Skeletal muscle satellite cell (primary cell): ENCODE results near the gene TRABD.

Source experiments
- H3K27me3 ChIP-seq: 2 replicates; pipeline ENCODE4 v1.7.0; 2013; ENCODE audit warnings: low read length; ENCODE audit not compliant: control insufficient read depth, insufficient read depth
- H3K36me3 ChIP-seq: 2 replicates; pipeline ENCODE4 v1.7.0; 2013; ENCODE audit warnings: mild to moderate bottlenecking, control low read depth, low read length; ENCODE audit not compliant: insufficient read depth
- H3K4me1 ChIP-seq: 2 replicates; pipeline ENCODE4 v1.7.0; 2013; ENCODE audit warnings: low read length; ENCODE audit not compliant: control insufficient read depth, insufficient read depth
- H3K4me2 ChIP-seq: 2 replicates; pipeline ENCODE4 v1.7.0; 2013; ENCODE audit warnings: mild to moderate bottlenecking, low read length
- H3K4me3 ChIP-seq: 2 replicates; pipeline ENCODE4 v1.7.0; 2013; ENCODE audit warnings: low read length
- H3K9ac ChIP-seq: 2 replicates; pipeline ENCODE4 v1.7.0; 2013; ENCODE audit warnings: mild to moderate bottlenecking, low read depth, low read length, moderate library complexity
- H3K9me3 ChIP-seq: replicated peaks from 2 replicates; pipeline ENCODE4 v1.7.0; 2013; ENCODE audit warnings: mild to moderate bottlenecking, control low read depth, low read length

Gene TRABD

GRCh38 chr22:50177537-50178470 lies 7.9 kb upstream of the TRABD start:
- no peaks in the 10 kb centered on the region for H3K36me3 ChIP-seq
- no peak overlapping the region for H3K4me2 ChIP-seq
- no peaks in the 10 kb centered on the region for H3K9me3 ChIP-seq
- H3K9ac ChIP-seq: no peak overlapping the region
- no peak overlapping the region for H3K4me3 ChIP-seq
- peaks cover 3% of the 10 kb centered on the region for H3K27me3 ChIP-seq
- no peaks in the 10 kb centered on the region for H3K4me1 ChIP-seq

DNA sequence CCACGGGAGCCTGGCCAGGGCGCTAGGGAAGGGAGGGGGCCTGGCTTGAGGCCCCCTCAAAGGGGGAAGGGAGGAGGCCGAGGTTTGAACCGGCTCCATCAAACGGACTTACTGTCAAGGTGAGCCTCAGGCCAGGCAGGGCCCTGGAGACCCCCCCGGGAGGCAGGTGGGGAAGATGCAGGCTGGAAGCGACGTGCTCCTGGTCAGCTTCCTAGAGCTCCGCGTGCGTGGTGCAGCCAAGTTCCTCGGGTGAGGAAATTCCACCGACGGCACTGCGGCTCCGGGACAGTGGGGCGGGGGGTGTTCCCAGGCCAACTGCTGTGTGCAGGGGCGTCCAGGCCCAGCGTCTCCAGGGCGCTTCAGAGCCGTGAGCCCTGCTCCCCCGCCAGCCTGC lies 7.2 kb upstream of the TRABD start:
- Histone ChIP-seq H3K9me3 (no peaks in the 10 kb centered on the region), H3K4me1 (no peaks in the 10 kb centered on the region), H3K4me2 (no peak overlapping the region), H3K9ac (no peak overlapping the region), H3K27me3 (peaks cover 3% of the 10 kb centered on the region), H3K36me3 (no peaks in the 10 kb centered on the region), H3K4me3 (no peak overlapping the region)

GRCh38 chr22:50178871-50179869 lies 6.5 kb upstream of the TRABD start:
- no peak overlapping the region for H3K4me2 ChIP-seq
- H3K27me3 ChIP-seq: peaks cover 3% of the 10 kb centered on the region
- no peaks in the 10 kb centered on the region for H3K36me3 ChIP-seq
- H3K9ac ChIP-seq: no peak overlapping the region
- no peaks in the 10 kb centered on the region for H3K9me3 ChIP-seq
- peaks cover 5% of the 10 kb centered on the region for H3K4me1 ChIP-seq
- no peak overlapping the region for H3K4me3 ChIP-seq

DNA sequence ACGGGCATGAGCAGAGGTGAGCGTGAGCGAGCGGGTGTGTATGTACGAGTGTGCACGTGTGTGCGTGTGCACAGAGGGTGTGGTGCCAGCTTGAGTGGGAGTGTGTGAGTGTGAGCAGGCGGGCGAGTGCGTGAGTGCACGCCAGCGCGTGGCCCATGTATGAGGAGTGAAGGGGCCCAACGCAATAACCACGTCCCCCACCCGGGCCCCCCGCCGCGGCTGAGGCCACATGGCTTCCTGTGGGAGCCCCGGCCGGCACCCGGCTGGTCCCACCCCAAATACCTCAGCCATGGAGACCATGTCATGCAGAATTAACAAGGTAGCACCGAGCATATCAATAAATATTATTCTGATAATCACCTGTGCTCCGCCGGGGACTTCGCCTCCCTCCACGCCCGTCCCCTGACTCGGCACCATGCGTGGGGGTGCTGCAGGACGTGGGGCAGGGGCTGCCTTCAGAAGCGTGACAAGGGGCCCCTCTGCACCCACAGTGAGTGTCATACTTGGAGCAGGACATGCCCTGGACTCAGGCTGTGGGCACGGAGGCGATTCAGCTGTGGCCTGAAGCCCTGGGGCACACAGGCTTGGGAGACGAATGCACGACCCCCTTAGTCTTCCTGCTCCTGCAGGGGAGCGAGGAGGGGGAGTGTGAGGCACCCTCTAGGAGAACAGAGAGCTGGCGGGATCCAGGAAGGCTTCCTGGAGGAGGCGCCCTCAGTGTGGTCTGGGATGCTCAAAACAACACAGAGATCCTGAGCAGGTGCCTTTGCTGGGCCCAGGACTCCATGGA lies 5.6 kb upstream of the TRABD start:
- no peaks in the 10 kb centered on the region for H3K9me3 ChIP-seq
- H3K9ac ChIP-seq: no peak overlapping the region
- H3K4me1 ChIP-seq: peaks cover 12% of the 10 kb centered on the region
- no peaks in the 10 kb centered on the region for H3K36me3 ChIP-seq
- H3K4me3 ChIP-seq: no peak overlapping the region
- peaks cover 3% of the 10 kb centered on the region for H3K27me3 ChIP-seq
- no peak overlapping the region for H3K4me2 ChIP-seq

GRCh38 chr22:50180727-50181521 lies 4.8 kb upstream of the TRABD start:
- no peaks in the 10 kb centered on the region for H3K9me3 ChIP-seq
- H3K4me1 ChIP-seq: peaks cover 16% of the 10 kb centered on the region
- no peak overlapping the region for H3K4me2 ChIP-seq
- H3K36me3 ChIP-seq: no peaks in the 10 kb centered on the region
- H3K27me3 ChIP-seq: peaks cover 3% of the 10 kb centered on the region
- no peak overlapping the region for H3K9ac ChIP-seq
- H3K4me3 ChIP-seq: no peak overlapping the region

GRCh38 chr22:50182176-50183081 lies 3.3 kb upstream of the TRABD start:
- no peaks in the 10 kb centered on the region for H3K36me3 ChIP-seq
- no peaks in the 10 kb centered on the region for H3K9me3 ChIP-seq
- no peak overlapping the region for H3K4me3 ChIP-seq
- no peak overlapping the region for H3K9ac ChIP-seq
- peaks cover 3% of the 10 kb centered on the region for H3K27me3 ChIP-seq
- peaks cover 24% of the 10 kb centered on the region for H3K4me1 ChIP-seq
- no peak overlapping the region for H3K4me2 ChIP-seq

DNA sequence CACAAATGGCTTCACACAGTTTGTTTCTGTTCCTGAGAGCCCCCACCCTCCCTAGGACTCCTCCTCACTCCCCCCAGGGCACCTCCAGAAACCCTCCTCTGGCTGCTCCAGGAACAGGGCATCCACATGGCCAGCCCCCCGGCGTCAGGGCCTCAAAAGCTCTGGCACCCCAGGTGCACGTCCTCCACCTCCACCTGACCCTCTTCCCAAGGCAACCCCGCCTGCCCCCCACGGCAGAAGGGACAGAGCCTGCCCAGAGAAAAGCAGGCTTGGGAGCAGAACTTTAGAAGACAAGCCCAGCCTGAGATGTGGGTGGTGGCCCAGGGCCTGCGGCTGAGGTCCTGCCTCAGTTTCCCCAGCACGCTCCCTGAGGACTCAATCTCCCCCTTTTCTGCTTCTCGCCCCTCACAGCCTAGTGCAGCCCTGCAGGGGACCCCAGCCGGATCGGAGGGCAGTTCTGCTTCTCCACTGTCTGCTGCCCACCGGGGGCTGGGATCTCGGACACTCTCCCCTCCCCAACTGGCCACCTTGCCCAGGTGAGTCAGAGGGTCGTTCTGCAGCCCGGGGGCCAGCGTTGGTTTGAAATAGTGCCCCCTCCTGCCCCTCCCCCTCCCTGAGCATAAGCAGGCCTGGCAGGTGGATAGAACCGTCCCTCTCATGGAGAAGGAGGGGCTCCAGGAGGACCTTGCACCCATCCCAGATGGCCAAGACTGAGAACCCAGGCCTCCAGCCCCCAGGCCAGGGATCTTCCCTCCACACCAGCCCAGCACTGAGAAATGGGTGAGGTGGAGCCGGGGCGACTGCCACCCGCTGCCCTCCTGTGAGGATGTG lies 2.4 kb upstream of the TRABD start:
- Histone ChIP-seq H3K9ac (peak overlapping the region; percentile 13), H3K36me3 (no peaks in the 10 kb centered on the region), H3K4me2 (no peak overlapping the region), H3K4me1 (peaks cover 24% of the 10 kb centered on the region), H3K27me3 (no peaks in the 10 kb centered on the region), H3K9me3 (no peaks in the 10 kb centered on the region), H3K4me3 (no peak overlapping the region)

DNA sequence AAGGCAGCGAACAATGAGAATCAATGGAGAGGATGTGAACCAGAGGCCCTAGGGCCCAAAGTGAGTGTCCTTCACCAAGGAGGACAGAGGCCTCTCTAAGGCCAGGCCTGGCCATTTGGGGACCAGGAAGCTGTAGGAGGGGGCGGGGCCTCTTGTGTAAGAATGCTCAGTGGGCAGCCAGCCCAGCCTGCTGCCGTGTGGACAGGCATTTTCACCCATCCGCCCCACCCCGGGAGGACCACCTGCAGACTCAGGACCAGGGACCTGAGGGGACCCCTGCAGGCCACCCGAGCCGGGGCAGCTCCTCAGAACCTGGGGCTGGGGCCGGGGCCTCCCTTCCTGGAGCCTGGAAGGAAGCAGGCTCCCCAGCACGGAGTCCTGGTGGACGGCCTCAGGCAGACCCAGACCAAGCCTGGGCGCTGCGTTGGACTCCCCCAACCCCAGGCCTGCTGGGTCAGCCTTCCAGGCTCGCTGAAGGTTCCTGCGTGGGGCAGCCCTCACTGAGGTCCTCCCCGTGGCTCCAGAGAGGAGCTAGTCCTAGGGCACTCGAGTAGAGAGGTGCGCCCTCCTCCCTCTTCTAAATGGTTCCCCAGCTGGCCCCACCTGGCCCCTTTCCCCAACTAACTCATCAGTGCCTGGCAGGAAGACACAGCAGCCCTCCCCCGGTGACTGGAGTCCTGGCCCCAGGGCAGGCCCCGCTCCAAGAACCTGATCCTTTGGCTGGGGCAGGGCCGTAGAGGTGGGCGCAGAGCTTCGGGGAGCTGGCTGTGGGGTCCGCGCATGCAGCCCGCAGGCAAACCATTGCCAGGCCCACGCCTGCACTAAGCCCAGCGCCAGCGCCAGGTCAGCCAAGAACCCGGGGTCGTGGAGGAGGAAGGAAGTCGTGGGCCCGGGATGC lies 1.5 kb upstream of the TRABD start:
- Histone ChIP-seq H3K4me2 (peak overlapping the region; percentile 29), H3K4me1 (peaks cover 24% of the 10 kb centered on the region), H3K9me3 (no peaks in the 10 kb centered on the region), H3K36me3 (peaks cover 3% of the 10 kb centered on the region), H3K27me3 (no peaks in the 10 kb centered on the region), H3K4me3 (no peak overlapping the region), H3K9ac (peak overlapping the region; percentile 13)
